SHP77 (cell line): ENCODE measurements around the gene FRMD4A.
"Not testable (repeated sequence)": the region's sequence is repeated elsewhere in the genome, so short reads cannot be mapped to it uniquely, and the experiment has no call there.

ENCODE experiments used
- DNase-seq, 2 experiments: peaks; one replicate each; lab custom pipeline; 2025; lab: John Stamatoyannopoulos, UW

The FRMD4A gene

GRCh38 chr10:13716081-13717071, 614.3 kb downstream of the FRMD4A start:
- no peak for DNase-seq

- DNase-seq: not testable (repeated sequence)
Observed at GRCh38 chr10:13715596-13715995, 615.1 kb downstream of the FRMD4A start.

- no peak for DNase-seq
Observed at GRCh38 chr10:13715100-13715499, 615.6 kb downstream of the FRMD4A start.

GRCh38 chr10:13712837-13713581, 617.7 kb downstream of the FRMD4A start:
- DNase-seq: no peak

GRCh38 chr10:13712476-13712836, 618.3 kb downstream of the FRMD4A start:
- DNase-seq: no peak

- no peak for DNase-seq
Observed at GRCh38 chr10:13711291-13711690, 619.4 kb downstream of the FRMD4A start.

- DNase-seq: no peak
Observed at GRCh38 chr10:13709931-13710650, 620.6 kb downstream of the FRMD4A start.

- no peak for DNase-seq
Observed at GRCh38 chr10:13708256-13708990, 622.3 kb downstream of the FRMD4A start.

- DNase-seq: no peak
Observed at GRCh38 chr10:13707156-13707881, 623.4 kb downstream of the FRMD4A start.

- DNase-seq: no peak
Observed at GRCh38 chr10:13706604-13707003, 624.1 kb downstream of the FRMD4A start.

- DNase-seq: no peak
Observed at GRCh38 chr10:13706175-13706574, 624.5 kb downstream of the FRMD4A start.

GRCh38 chr10:13705526-13706174, 625.1 kb downstream of the FRMD4A start:
- DNase-seq: no peak

- DNase-seq: no peak
Observed at GRCh38 chr10:13704964-13705363, 625.8 kb downstream of the FRMD4A start.

- DNase-seq: no peak
Observed at GRCh38 chr10:13703997-13704536, 626.7 kb downstream of the FRMD4A start.

- no peak for DNase-seq
Observed at GRCh38 chr10:13703101-13703818, 627.5 kb downstream of the FRMD4A start.

GRCh38 chr10:13701157-13701919, 629.4 kb downstream of the FRMD4A start:
- no peak for DNase-seq

GRCh38 chr10:13700473-13701144, 630.1 kb downstream of the FRMD4A start:
- DNase-seq: no peak

- no peak for DNase-seq
Observed at GRCh38 chr10:13699216-13699615, 631.5 kb downstream of the FRMD4A start.
